ENCODE data around the gene HLA-DOB. TPM values are rescaled to one million over a fixed set of nuclear protein-coding genes. Genes with fewer than 3 reads are reported as not detected.

Gene HLA-DOB
- total and polyA plus RNA-seq, 2 of the 13 experiments (the other 11 are each of a cell fraction or from before 2014, with no cell fraction given): not detected

- ChIA-PET POLR2A (no interaction called here), CTCF (ENCODE audit: low intra/inter-chr PET ratio, low total read pairs) (no interaction called here)
- Histone ChIP-seq H2AFZ (ENCODE audit: low read length) (no peak within 1 kb of the TSS), H3K4me3 (replicated peaks in 1 of 3; ENCODE audit: insufficient read depth in 1 of 3, low read depth in 2 of 3, low read length in 3 of 3) (no peak within 1 kb of the TSS), H3K27ac (ENCODE audit: extremely low read length, insufficient read depth, low read length) (no peak within 1 kb of the TSS), H3K4me1 (ENCODE audit: insufficient read depth, low read length) (no peaks in the 10 kb centered on the region), H3K9me3 (ENCODE audit: low read length) (no peaks in the 10 kb centered on the region), H3K9ac (ENCODE audit: insufficient read depth, low read depth, low read length) (no peak within 1 kb of the TSS), H4K20me1 (ENCODE audit: insufficient read depth, low read length) (no peaks in the 10 kb centered on the region), H3K4me2 (ENCODE audit: low read depth, low read length) (no peak within 1 kb of the TSS), H3K36me3 (replicated peaks in 1 of 2; ENCODE audit: control insufficient read depth in 1 of 2, insufficient read depth in 2 of 2, low read length in 2 of 2) (no peaks in the 10 kb centered on the region), H3K27me3 (ENCODE audit: control insufficient read depth in 1 of 2, insufficient read depth in 2 of 2, low read length in 2 of 2) (peaks cover 0 to 24% of the 10 kb centered on the region in 2 experiments; a peak in 4 of 5 replicates), H3K79me2 (ENCODE audit: insufficient read depth, low read length) (no peaks in the 10 kb centered on the region)
- intact Hi-C loops (cut with micrococcal nuclease; ENCODE audit: unreplicated experiment) (no loop called here), in situ Hi-C loops (cut with HindIII; ENCODE audit: extremely low pct_ligation_motif_present, low pct_unique_long_range_greater_than_20kb) (no loop called here)
- BruUV-seq (replicated peaks): no TSS peak
- WGBS (ENCODE audit: low lambda C conversion rate): 16% methylated on average over 3 of the region's 4 CpGs
- DNase-seq (ENCODE audit: low spot score): no peak
- TF ChIP-seq SPEN (CRISPR knock-in tag; IDR thresholded peaks at IDR 0.05; ENCODE audit: low read depth): no peak
- 0 out of 2 replicates have a peak, but pooled peaks have one; percentile 27 for TF ChIP-seq RFX5 (IDR thresholded peaks at IDR 0.05; ENCODE audit: low read depth, low read length)
- FAIRE-seq: no peak
- no peak for ATAC-seq
These were observed 53.4 kb downstream of the HLA-DOB start, which contains the start of gene HLA-DQB2 for GRCh38 chr6:32763421-32763820. Gene HLA-DQB2 (minus strand): TSS chr6:32763532. CDS start chr6:32763470, 62 bp downstream.

Other genes starting within 250 kb of the HLA-DOB start
- 0.09 TPM in 1 of 2 replicates, not detected in the other for gene HLA-DRB1, start 227.2 kb downstream of the HLA-DOB start, total RNA-seq (2016; rRNA removed; fragmentation: Illumina TruSeq; extraction: Trizol)
- gene HLA-DRB1, start 227.2 kb downstream of the HLA-DOB start, polyA plus RNA-seq (2011; rRNA removed): not detected in 2 replicates
- not detected in 2 replicates for gene HLA-DQA1, start 179.6 kb downstream of the HLA-DOB start, total RNA-seq (2016; rRNA removed; fragmentation: Illumina TruSeq; extraction: Trizol)
- not detected in 2 replicates for gene HLA-DQA1, start 179.6 kb downstream of the HLA-DOB start, polyA plus RNA-seq (2011; rRNA removed)
- not detected in 2 replicates for gene HLA-DQB1, start 150.3 kb downstream of the HLA-DOB start, total RNA-seq (2016; rRNA removed; fragmentation: Illumina TruSeq; extraction: Trizol)
- not detected in 2 replicates for gene HLA-DQB1, start 150.3 kb downstream of the HLA-DOB start, polyA plus RNA-seq (2011; rRNA removed)
- gene HLA-DQA2, start 75.6 kb downstream of the HLA-DOB start, total RNA-seq (2016; rRNA removed; fragmentation: Illumina TruSeq; extraction: Trizol): not detected in 2 replicates
- gene HLA-DQA2, start 75.6 kb downstream of the HLA-DOB start, polyA plus RNA-seq (2011; rRNA removed): not detected in 2 replicates
- not detected in 2 replicates for gene HLA-DQB2, start 53.5 kb downstream of the HLA-DOB start, total RNA-seq (2016; rRNA removed; fragmentation: Illumina TruSeq; extraction: Trizol)
- gene HLA-DQB2, start 53.5 kb downstream of the HLA-DOB start, polyA plus RNA-seq (2011; rRNA removed): not detected in 2 replicates
- 9.8 and 17.6 TPM in 2 replicates for gene TAP2, start 21.7 kb upstream of the HLA-DOB start, total RNA-seq (2016; rRNA removed; fragmentation: Illumina TruSeq; extraction: Trizol)
- 10.3 and 16.2 TPM in 2 replicates for gene TAP2, start 21.7 kb upstream of the HLA-DOB start, polyA plus RNA-seq (2011; rRNA removed)
- 64.7 and 74.9 TPM in 2 replicates for gene PSMB8, start 27.0 kb upstream of the HLA-DOB start, total RNA-seq (2016; rRNA removed; fragmentation: Illumina TruSeq; extraction: Trizol)
- gene PSMB8, start 27.0 kb upstream of the HLA-DOB start, polyA plus RNA-seq (2011; rRNA removed): 30.7 and 41.2 TPM in 2 replicates
- 23.0 and 52.2 TPM in 2 replicates for gene TAP1, start 36.7 kb upstream of the HLA-DOB start, total RNA-seq (2016; rRNA removed; fragmentation: Illumina TruSeq; extraction: Trizol)
- gene TAP1, start 36.7 kb upstream of the HLA-DOB start, polyA plus RNA-seq (2011; rRNA removed): 31.2 and 34.5 TPM in 2 replicates
- gene PSMB9, start 37.2 kb upstream of the HLA-DOB start, total RNA-seq (2016; rRNA removed; fragmentation: Illumina TruSeq; extraction: Trizol): 16.0 and 21.4 TPM in 2 replicates
- 15.6 and 17.3 TPM in 2 replicates for gene PSMB9, start 37.2 kb upstream of the HLA-DOB start, polyA plus RNA-seq (2011; rRNA removed)
- gene HLA-DMB, start 124.0 kb upstream of the HLA-DOB start, total RNA-seq (2016; rRNA removed; fragmentation: Illumina TruSeq; extraction: Trizol): not detected in 2 replicates
- not detected in 2 replicates for gene HLA-DMB, start 124.0 kb upstream of the HLA-DOB start, polyA plus RNA-seq (2011; rRNA removed)
- 0.71 and 1.3 TPM in 2 replicates for gene HLA-DMA, start 136.1 kb upstream of the HLA-DOB start, total RNA-seq (2016; rRNA removed; fragmentation: Illumina TruSeq; extraction: Trizol)
- gene HLA-DMA, start 136.1 kb upstream of the HLA-DOB start, polyA plus RNA-seq (2011; rRNA removed): 0.70 and 1.7 TPM in 2 replicates
- 71.5 and 143 TPM in 2 replicates for gene BRD2, start 151.6 kb upstream of the HLA-DOB start, total RNA-seq (2016; rRNA removed; fragmentation: Illumina TruSeq; extraction: Trizol)
- 194 and 202 TPM in 2 replicates for gene BRD2, start 151.6 kb upstream of the HLA-DOB start, polyA plus RNA-seq (2011; rRNA removed)
- gene HLA-DOA, start 192.6 kb upstream of the HLA-DOB start, total RNA-seq (2016; rRNA removed; fragmentation: Illumina TruSeq; extraction: Trizol): 0.07 and 0.09 TPM in 2 replicates
- gene HLA-DOA, start 192.6 kb upstream of the HLA-DOB start, polyA plus RNA-seq (2011; rRNA removed): 0.03 TPM in 1 of 2 replicates, not detected in the other

Data from HepG2 (cell line).